Neural progenitor cell (in vitro differentiated cells): Measurements from ENCODE around the gene NPW.

ENCODE experiments used
- CTCF ChIP-seq: fragments of 200-600 bp; sonication (generic); IDR thresholded peaks from 2 replicates; pipeline ENCODE4 v1.5.1; 2017; ENCODE audit warnings: antibody characterized with exemption, mild to moderate bottlenecking
- EZH2 ChIP-seq: fragments of 200-600 bp; sonication (generic); IDR thresholded peaks from 2 replicates; pipeline ENCODE4 v1.6.1; 2017; ENCODE audit warnings: antibody characterized with exemption, mild to moderate bottlenecking, moderate library complexity
- EZH2phosphoT487 ChIP-seq: fragments of 200-600 bp; sonication (generic); IDR thresholded peaks from 2 replicates; pipeline ENCODE4 v1.6.1; 2017; ENCODE audit warnings: antibody characterized with exemption

- TF ChIP-seq EZH2 = peak; percentile 63
- TF ChIP-seq CTCF = no peak
- peak; percentile 56 for TF ChIP-seq EZH2phosphoT487
These were observed 28.4 kb upstream of the NPW start for GRCh38 chr16:1991135-1991551.
